ENCODE measurements around the gene ANKRD23. TPM values are rescaled to one million over a fixed set of nuclear protein-coding genes. Genes with fewer than 3 reads are reported as not detected.
A peak's percentile ranks its signal among the peaks of the same experiment; 100 is the strongest.

Gene ANKRD23
- total and polyA plus RNA-seq, 5 donors = 8.2 to 27.7 (median 23.0) TPM

- peak overlapping the region; percentile 84 for H3K27ac ChIP-seq (ENCODE audit: low read length)
- WGBS = 73% methylated on average over 6 of the region's 6 CpGs
- ATAC-seq = peak in 1 of 2 donors; percentile 3
- no peaks in the 10 kb centered on the region for H3K9me3 ChIP-seq (ENCODE audit: control insufficient read depth, low read length)
- intact Hi-C loops (cut with DNase I) = no loop called here
- H3K27me3 ChIP-seq (ENCODE audit: control insufficient read depth, insufficient read depth) = no peaks in the 10 kb centered on the region
- no peaks in the 10 kb centered on the region for H3K4me1 ChIP-seq (ENCODE audit: control insufficient read depth, insufficient read depth, low read length)
- no peak for DNase-seq
- no peak overlapping the region for H3K4me3 ChIP-seq (ENCODE audit: low read length)
Measured at GRCh38 chr2:96789245-96789617, 54.6 kb downstream of the ANKRD23 start.

GRCh38 chr2:96788442-96789244, 55.2 kb downstream of the ANKRD23 start:
- no peaks in the 10 kb centered on the region for H3K4me1 ChIP-seq (ENCODE audit: control insufficient read depth, insufficient read depth, low read length)
- peak overlapping the region; percentile 93 for H3K27ac ChIP-seq (ENCODE audit: low read length)
- ATAC-seq (peak; percentile 85 to 90), DNase-seq (peak; percentile 57 to 79 (median 79))
- H3K27me3 ChIP-seq (ENCODE audit: control insufficient read depth, insufficient read depth) = no peaks in the 10 kb centered on the region
- 63% methylated on average over 17 of the region's 17 CpGs for WGBS
- intact Hi-C loops (cut with DNase I) = no loop called here
- no peak overlapping the region for H3K4me3 ChIP-seq (ENCODE audit: low read length)
- H3K9me3 ChIP-seq (ENCODE audit: control insufficient read depth, low read length) = no peaks in the 10 kb centered on the region

Small RNA genes lying within 50 kb of the gene (microRNA-seq; reads per million reads assigned to microRNA genes)
- 0.84 to 1.6 reads per million in 2 donors for gene MIR3127

Other genes with a start within 250 kb of the ANKRD23 start
- 10 to 100 TPM; 33.9 to 40.9 (median 34.8) TPM for gene KANSL3, start 205.7 kb downstream of the ANKRD23 start, total RNA-seq
- gene KANSL3, start 205.7 kb downstream of the ANKRD23 start, polyA plus RNA-seq = 14.5 TPM
- under 1 TPM in 3 of 4 donors, not detected in 1; 0.11 to 0.17 (median 0.15) TPM for gene FER1L5, start 201.3 kb downstream of the ANKRD23 start, total RNA-seq
- 0.05 TPM for gene FER1L5, start 201.3 kb downstream of the ANKRD23 start, polyA plus RNA-seq
- 10 to 100 TPM; 12.9 to 24.3 (median 19.9) TPM for gene LMAN2L, start 104.0 kb downstream of the ANKRD23 start, total RNA-seq
- gene LMAN2L, start 104.0 kb downstream of the ANKRD23 start, polyA plus RNA-seq = 16.7 TPM
- gene CNNM4, start 83.1 kb downstream of the ANKRD23 start, total RNA-seq = 10 to 100 TPM; 10.4 to 24.9 (median 21.5) TPM
- gene CNNM4, start 83.1 kb downstream of the ANKRD23 start, polyA plus RNA-seq = 10.4 TPM
- gene CNNM3, start 27.8 kb downstream of the ANKRD23 start, total RNA-seq = 10 to 100 TPM in 3 of 4 donors, 1 to 10 TPM in 1; 8.6 to 14.5 (median 11.5) TPM
- gene CNNM3, start 27.8 kb downstream of the ANKRD23 start, polyA plus RNA-seq = 7.2 TPM
- gene ANKRD39, start 14.0 kb upstream of the ANKRD23 start, total RNA-seq = 10 to 100 TPM; 11.8 to 17.3 (median 14.1) TPM
- gene ANKRD39, start 14.0 kb upstream of the ANKRD23 start, polyA plus RNA-seq = 23.3 TPM
- 10 to 100 TPM; 22.0 to 28.5 (median 24.5) TPM for gene SEMA4C, start 26.1 kb upstream of the ANKRD23 start, total RNA-seq
- gene SEMA4C, start 26.1 kb upstream of the ANKRD23 start, polyA plus RNA-seq = 19.3 TPM
- under 1 TPM in 2 of 4 donors, not detected in 2; 0.49 to 0.85 TPM for gene FAM178B, start 142.6 kb upstream of the ANKRD23 start, total RNA-seq
- gene FAM178B, start 142.6 kb upstream of the ANKRD23 start, polyA plus RNA-seq = 0.86 TPM

Data from right cardiac atrium (tissue), 5 donors.